Activated CD8-positive, alpha-beta memory T cell treated with anti-CD3 and anti-CD28 coated beads, Interleukin-2, amount 50 U/mL, for 1 hour (primary cell): Measurements from ENCODE around the gene RMDN2.

Source experiments
- DNase-seq: peaks from one replicate; pipeline ENCODE4 v3.0.0-alpha.2; 2020; ENCODE audit errors: extremely low read depth

The RMDN2 gene

GRCh38 chr2:37925063-37925897 is at the start of gene RMDN2:
RMDN2 (plus strand) TSS chr2:37925287; CDS start chr2:37929278, 3,991 bp downstream.
- DNase-seq: peak; percentile 41

DNA sequence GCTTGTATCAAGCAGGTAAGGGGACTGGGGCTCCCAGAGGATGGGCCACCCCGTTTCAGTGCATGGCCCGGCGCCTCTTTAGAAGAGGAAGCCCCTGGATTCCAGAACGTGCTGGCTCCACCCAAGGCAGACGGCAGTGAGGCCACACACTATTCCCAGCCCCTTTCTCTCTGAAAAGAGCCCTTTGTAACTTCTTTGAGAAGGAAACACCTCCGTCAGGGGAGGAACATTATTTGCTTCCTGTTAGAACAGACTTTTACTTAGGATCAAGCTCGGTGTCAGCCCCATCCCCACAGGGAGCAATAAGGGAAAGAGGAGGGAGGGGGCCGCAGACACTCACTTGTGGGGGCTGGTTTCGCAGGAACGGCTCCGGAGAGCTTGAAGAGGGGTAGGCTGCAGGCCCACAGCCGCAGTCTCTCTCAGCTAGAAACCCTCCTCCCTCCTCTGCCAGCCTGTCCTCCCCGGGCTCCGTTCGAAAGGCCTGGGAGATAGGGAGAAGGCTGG is 49.6 kb upstream of the RMDN2 start:
- DNase-seq: no peak

GRCh38 chr2:37876227-37876626 is 48.9 kb upstream of the RMDN2 start:
- no peak for DNase-seq

- DNase-seq: peak; percentile 10
Measured at GRCh38 chr2:37877457-37878315, 47.4 kb upstream of the RMDN2 start.

DNA sequence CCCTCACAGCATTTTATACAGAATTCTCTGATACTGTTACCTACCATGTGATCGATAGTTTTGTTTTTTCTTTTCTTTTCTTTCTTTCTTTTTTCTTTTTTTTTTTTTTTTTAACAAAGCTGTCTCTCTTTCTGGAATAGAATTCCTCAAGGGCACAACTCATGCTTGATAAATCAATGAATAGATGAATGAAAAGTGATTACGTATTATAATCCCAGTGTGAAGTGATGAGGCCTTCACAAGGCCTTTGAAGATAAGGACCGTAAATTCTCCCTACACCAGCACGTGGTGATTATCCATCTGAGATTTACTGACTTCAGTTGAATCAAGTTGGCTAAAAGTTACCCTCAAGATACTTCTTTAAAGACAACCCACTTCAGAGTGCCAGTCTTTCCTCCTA is 46.6 kb upstream of the RMDN2 start:
- no peak for DNase-seq

DNA sequence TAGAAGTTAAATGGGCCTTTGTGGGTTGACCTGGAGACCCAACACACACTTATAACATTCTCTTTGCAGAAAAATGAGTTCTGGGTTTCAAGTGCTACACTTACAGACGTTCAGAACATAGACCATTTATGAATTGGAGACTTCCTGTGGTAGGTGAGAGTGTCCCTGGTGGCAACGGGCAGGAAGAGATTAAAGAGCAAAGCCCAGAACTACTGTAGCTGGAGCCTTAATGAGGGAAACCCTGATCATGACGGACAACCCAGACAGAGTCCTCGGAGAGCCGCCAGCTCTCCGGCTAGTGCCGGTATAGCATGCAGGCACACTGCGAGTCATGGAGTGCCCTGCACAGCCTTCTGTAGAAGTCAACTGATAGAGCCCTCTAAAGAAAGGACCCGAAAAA is 44.5 kb upstream of the RMDN2 start:
- DNase-seq: no peak

- no peak for DNase-seq
Measured at GRCh38 chr2:37881397-37881796, 43.7 kb upstream of the RMDN2 start.

GRCh38 chr2:37882036-37882435 is 43.1 kb upstream of the RMDN2 start:
- no peak for DNase-seq

DNA sequence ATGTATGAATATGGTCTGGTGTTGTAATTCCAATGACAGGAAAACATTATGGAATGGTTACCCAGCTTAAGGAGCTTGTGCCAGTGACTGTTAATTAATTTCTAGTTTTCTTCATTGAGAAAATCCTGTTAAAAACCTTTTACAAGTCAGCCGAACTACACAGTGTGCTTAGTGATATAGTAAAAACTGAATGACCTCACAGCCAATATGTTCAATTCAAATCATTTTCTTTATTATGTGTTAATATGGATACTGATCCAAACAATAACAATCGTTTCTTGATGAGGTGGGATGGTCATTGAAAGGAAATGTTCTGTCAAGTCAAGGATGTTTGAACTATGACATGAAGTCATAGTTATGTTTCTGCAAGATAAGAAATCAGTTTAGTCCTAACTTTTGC is 41.6 kb upstream of the RMDN2 start:
- DNase-seq: no peak

- DNase-seq: no peak
Measured at GRCh38 chr2:37885329-37885993, 39.6 kb upstream of the RMDN2 start.

GRCh38 chr2:37886745-37887144 is 38.3 kb upstream of the RMDN2 start:
- DNase-seq: no peak

- DNase-seq: no peak
Measured at GRCh38 chr2:37887286-37887685, 37.8 kb upstream of the RMDN2 start.

DNA sequence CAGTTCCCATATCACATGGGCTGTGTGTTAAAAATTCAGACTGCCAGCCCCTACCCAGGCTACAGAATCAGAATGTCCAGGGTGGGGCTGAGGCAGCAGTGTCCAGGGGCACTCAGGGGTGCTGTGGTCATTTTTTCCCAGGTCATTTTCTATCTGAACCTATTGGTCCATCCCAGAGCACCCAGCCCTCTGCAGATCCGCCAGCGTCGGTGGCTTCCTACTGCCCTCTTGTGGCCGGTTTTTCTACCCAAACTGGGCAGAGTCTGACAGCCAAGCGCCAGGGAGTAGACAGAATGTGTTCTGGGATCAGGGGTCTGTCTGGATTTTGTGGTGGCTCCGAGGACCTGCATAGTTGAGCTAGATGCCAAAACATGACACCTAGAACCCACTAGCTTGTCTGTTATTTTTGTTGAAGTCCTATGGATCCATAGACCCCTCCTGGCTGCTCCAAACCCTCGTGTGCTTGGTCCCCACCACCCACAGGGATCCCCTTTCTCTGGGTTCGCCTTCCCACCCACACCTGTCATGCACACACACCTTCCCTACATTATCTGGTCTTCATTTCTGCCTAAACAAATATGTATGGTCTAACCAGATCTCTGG is 34.1 kb upstream of the RMDN2 start:
- peak; percentile 20 for DNase-seq

DNA sequence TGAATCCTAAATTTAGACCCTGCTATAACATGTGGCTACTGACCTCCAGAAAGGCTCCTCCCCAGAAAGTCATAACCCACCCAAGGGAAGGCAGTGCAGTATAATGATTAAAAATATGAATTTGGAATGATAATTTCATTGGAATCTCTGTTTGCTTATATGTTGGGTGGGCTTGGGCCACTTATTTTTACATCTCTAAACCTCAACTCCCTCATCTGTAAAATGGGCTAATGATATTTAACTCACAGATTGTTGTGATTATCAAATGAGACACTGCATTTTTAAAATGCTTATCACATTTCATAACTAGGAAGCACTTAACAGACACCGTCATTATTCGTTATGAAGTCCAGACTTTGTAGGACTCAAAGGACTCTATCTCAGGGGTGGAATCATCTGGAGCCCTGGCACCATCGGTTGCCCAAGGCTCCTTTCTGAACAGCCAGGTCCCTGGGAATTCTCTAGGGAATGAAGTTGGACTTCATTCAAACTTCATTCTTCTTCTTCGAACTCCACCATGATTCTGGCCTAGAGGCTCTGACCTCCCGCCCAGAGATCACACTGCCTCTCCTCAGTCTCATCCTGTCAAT is 33.1 kb upstream of the RMDN2 start:
- no peak for DNase-seq

- DNase-seq: no peak
Measured at GRCh38 chr2:37892436-37893114, 32.5 kb upstream of the RMDN2 start.

GRCh38 chr2:37893327-37893726 is 31.8 kb upstream of the RMDN2 start:
- DNase-seq: no peak

DNA sequence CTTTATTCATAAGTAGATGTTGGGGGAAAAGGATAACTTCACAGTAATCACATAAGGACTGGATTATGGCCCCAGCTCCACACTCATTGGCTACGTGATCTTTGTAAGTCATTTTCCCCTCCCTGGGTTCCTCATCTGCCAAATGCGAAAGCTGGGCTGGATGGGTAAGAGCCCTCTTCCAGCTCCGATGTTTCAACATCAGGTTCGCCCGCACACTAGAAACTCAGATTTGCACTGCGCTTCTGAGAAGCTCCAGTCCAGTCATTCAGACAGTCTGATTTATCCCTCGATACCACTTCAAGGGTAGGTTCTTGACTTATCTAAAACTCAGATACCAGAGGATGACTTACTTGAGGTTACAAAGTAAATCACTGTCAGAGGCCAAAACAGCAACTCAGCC is 31.0 kb upstream of the RMDN2 start:
- no peak for DNase-seq

DNA sequence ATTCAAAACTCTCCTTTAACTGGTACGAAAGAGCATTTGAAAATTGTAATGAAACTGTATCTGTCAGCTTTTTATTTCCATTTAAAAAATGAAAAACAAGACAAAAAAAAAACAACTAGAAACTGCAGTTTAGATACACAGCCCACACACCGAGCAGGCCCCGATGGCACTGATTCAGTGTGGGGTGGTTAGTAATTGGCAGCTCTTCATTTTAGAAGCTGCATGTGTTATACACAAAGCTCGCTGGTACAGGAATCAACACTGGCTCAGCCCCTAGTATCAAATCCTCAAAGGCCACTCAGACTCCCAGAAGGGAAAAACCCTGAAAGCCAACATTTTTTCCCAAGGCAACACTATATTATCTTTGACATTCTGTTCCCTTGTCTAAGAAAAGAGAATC is 30.5 kb upstream of the RMDN2 start:
- no peak for DNase-seq

DNA sequence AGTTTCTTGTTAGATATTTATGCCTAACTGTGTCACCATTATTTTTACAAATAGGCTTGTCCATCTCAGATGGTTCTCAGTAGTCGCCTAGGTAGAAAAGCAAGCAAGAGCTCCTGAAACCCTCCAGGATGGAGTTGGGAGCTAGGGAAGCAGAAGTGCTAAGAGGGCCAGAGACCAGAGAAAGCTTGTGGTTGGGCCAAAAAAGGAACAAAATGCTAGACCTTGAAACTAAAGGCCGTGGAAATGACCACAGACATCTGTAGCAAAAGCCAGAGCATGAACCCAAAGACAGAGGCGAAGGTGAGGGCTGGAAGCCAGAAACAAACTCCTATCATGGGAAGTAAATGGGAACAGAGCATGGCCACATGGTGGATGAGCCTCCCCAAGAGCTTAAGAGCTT is 29.9 kb upstream of the RMDN2 start:
- DNase-seq: no peak

- no peak for DNase-seq
Measured at GRCh38 chr2:37896319-37896718, 28.8 kb upstream of the RMDN2 start.

DNA sequence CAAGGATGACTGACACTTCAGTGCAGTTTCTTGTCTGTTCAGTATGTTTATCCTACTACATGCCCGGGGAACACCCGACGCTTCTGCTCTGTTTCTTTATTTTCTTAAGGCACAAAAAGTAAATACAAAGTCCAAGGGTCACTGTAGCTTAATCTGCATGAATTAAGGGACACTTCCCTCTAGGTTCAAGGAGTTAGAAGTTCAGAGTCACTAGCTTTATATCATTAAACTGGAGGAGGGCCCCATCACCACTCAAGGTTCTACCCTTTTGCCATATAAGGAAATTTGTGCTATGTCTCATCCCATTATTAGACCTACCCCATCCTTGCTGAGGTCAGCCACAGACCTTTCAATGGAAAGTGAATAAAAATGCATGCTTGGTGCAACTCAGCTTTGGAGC is 27.6 kb upstream of the RMDN2 start:
- DNase-seq: no peak
